Mesenchymal stem cell (in vitro differentiated cells and primary cell): ENCODE results near the gene EIF4B.

Experiments used
- DNase-seq: peaks from one replicate; pipeline ENCODE4 v3.0.0-alpha.2; 2013
- H2AFZ ChIP-seq: one replicate; pipeline ENCODE4 v1.6.1; 2013; ENCODE audit warnings: low read depth, mild to moderate bottlenecking, control low read depth, inconsistent platforms, low read length, moderate library complexity
- H2AK5ac ChIP-seq: 2 replicates; pipeline ENCODE4 v1.6.1; 2013; ENCODE audit warnings: low read length, moderate library complexity, mild to moderate bottlenecking, inconsistent platforms; ENCODE audit not compliant: severe bottlenecking
- H2BK120ac ChIP-seq: one replicate; pipeline ENCODE4 v1.6.1; 2013; ENCODE audit warnings: low read depth, mild to moderate bottlenecking, inconsistent platforms, low read length, moderate library complexity
- H2BK12ac ChIP-seq, 2 experiments: one replicate each; pipeline ENCODE4 v1.6.1; 2013; ENCODE audit warnings: inconsistent platforms in 2 of 2, low read length in 2 of 2, mild to moderate bottlenecking in 2 of 2, moderate library complexity in 2 of 2, control low read depth in 1 of 2
- H2BK15ac ChIP-seq: one replicate; pipeline ENCODE4 v1.6.1; 2013; ENCODE audit warnings: mild to moderate bottlenecking, low read depth, inconsistent platforms; ENCODE audit not compliant: poor library complexity, severe bottlenecking
- H2BK5ac ChIP-seq: 2 replicates; pipeline ENCODE4 v1.6.1; 2013; ENCODE audit warnings: low read depth, mild to moderate bottlenecking, low read length, control low read depth, inconsistent platforms; ENCODE audit not compliant: poor library complexity, severe bottlenecking
- H3K14ac ChIP-seq, 2 experiments: one replicate each; pipeline ENCODE4 v1.6.1; 2013; ENCODE audit warnings: inconsistent platforms in 2 of 2, low read length in 2 of 2, control low read depth in 1 of 2, mild to moderate bottlenecking in 1 of 2, moderate library complexity in 1 of 2
- H3K18ac ChIP-seq, 2 experiments: one replicate each; pipeline ENCODE4 v1.6.1; 2013; ENCODE audit warnings: inconsistent platforms in 2 of 2, low read length in 2 of 2, control low read depth in 1 of 2, low read depth in 1 of 2, mild to moderate bottlenecking in 1 of 2
- H3K23ac ChIP-seq, 2 experiments: one replicate each; pipeline ENCODE4 v1.6.1; 2013; ENCODE audit warnings: inconsistent platforms in 2 of 2, low read length in 2 of 2, mild to moderate bottlenecking in 2 of 2, moderate library complexity in 2 of 2, control low read depth in 1 of 2
- H3K27ac ChIP-seq: 2 replicates; pipeline ENCODE4 v1.5.1; 2013; ENCODE audit warnings: mild to moderate bottlenecking, moderate library complexity, low read length, control low read depth, inconsistent platforms; ENCODE audit not compliant: poor library complexity, severe bottlenecking
- H3K27me3 ChIP-seq, 2 experiments: 2 replicates each; pipeline versions ENCODE4 v1.6.1 to v1.7.0; 2013; ENCODE audit warnings: low read length in 2 of 2, mild to moderate bottlenecking in 2 of 2, moderate library complexity in 2 of 2, control low read depth in 1 of 2, inconsistent platforms in 1 of 2; ENCODE audit not compliant: control insufficient read depth in 1 of 2, insufficient read depth in 1 of 2
- H3K36me3 ChIP-seq, 2 experiments: 2 replicates each; pipeline versions ENCODE4 v1.6.1 to v1.7.0; 2013; ENCODE audit warnings: low read length in 2 of 2, control low read depth in 1 of 2, inconsistent platforms in 1 of 2, low read depth in 1 of 2, mild to moderate bottlenecking in 1 of 2; ENCODE audit not compliant: insufficient read depth in 2 of 2, control insufficient read depth in 1 of 2
- H3K4ac ChIP-seq, 2 experiments: one replicate each; pipeline ENCODE4 v1.6.1; 2013; ENCODE audit warnings: inconsistent platforms in 2 of 2, low read length in 2 of 2, mild to moderate bottlenecking in 2 of 2, moderate library complexity in 2 of 2, control low read depth in 1 of 2, low read depth in 1 of 2
- H3K4me1 ChIP-seq: 2 replicates; pipeline ENCODE4 v1.6.1; 2013; ENCODE audit warnings: low read depth, low read length, control low read depth; ENCODE audit not compliant: control insufficient read depth, insufficient read depth
- H3K4me2 ChIP-seq: 2 replicates; pipeline ENCODE4 v1.6.1; 2013; ENCODE audit warnings: low read length, mild to moderate bottlenecking, inconsistent platforms; ENCODE audit not compliant: poor library complexity, severe bottlenecking
- H3K4me3 ChIP-seq, 2 experiments: 2 replicates each; pipeline versions ENCODE4 v1.5.1 to v1.7.0; 2013; ENCODE audit warnings: low read length in 2 of 2, mild to moderate bottlenecking in 2 of 2, control low read depth in 1 of 2, low read depth in 1 of 2; ENCODE audit not compliant: insufficient read depth in 1 of 2
- H3K79me1 ChIP-seq: replicated peaks from 2 replicates; pipeline ENCODE4 v1.6.1; 2013; ENCODE audit warnings: mild to moderate bottlenecking, control low read depth, low read length, inconsistent platforms; ENCODE audit not compliant: poor library complexity, severe bottlenecking
- H3K9ac ChIP-seq: 2 replicates; pipeline ENCODE4 v1.7.0; 2013; ENCODE audit warnings: mild to moderate bottlenecking, low read length, moderate library complexity
- H3K9me3 ChIP-seq: 2 replicates; pipeline ENCODE4 v1.7.0; 2013; ENCODE audit warnings: mild to moderate bottlenecking, low read length; ENCODE audit not compliant: control insufficient read depth
- H4K8ac ChIP-seq: one replicate; pipeline ENCODE4 v1.6.1; 2013; ENCODE audit warnings: inconsistent platforms, mild to moderate bottlenecking, low read length, moderate library complexity
- H4K91ac ChIP-seq: one replicate; pipeline ENCODE4 v1.6.1; 2013; ENCODE audit warnings: mild to moderate bottlenecking, low read length, inconsistent platforms
- WGBS: methylation state at CpG from one replicate; pipeline ENCODE4 v1.1.7; 2013; ENCODE audit warnings: mixed read lengths; 5-methylcytosine and 5-hydroxymethylcytosine counted together

The EIF4B gene

DNA sequence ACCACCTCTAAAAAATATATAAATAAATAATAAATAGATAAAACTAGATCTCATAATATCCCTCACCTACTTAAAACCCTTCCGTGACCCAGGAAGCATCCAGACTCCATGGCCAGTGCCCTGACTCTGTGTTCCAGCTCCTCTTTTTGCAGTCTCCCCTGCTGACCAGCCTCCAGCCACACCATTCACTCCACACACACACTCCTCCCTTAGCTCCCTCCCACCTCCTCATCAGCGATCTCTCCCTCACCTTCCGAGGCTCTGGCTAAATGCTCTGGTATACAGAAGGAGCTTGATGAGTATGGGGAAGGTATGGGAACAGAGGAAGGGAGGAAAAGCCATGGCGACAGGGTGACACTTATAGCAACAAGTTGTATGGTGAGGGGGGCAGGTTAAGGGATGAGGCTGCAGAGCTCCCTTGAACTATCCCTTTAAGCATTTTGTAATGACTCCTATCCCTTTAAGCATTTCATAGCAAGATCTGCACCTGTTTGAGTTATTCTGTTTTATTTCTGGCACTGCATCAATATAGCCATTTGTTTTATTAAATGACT is 26.1 kb upstream of the EIF4B start:
- H2BK120ac ChIP-seq, result no peak overlapping the region
- WGBS, result 27% methylated on average over 4 of the region's 4 CpGs

DNA sequence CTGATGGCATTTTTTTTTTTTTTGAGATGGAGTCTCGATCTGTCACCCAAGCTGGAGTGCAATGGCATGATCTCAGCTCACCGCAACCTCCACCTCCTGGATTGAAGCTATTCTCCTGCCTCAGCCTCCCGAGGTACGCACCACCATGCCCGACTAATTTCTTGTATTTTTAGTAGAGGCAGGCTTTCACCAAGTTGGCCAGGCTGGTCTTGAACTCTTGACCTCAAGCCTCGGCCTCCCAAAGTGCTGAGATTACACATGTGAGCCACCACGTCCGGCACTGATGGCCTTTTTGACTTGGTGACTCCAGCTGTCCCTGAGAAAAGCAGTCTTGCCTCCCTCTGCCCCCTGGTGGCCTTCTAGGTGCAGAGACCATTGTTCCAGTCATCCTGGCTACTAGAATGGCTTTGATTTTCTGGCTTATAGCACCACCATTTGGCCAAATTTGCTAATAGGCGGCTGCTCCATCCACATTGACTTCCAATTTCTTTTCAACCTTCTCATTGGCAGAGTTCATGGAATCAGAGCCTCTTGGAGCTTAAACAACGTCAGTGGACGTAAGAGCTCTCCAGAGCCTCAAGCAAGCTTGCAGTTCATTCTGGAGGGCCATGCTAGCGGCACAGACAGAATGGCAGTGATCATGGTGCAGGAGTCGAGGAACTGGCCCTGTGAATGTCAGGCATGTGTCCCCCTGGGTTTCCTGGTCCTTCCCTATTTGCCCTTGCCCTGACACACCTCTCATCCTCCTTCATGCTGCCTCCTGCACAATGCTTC is 25.4 kb upstream of the EIF4B start:
- Histone ChIP-seq H2BK12ac (no peak overlapping the region), H3K4me2 (no peak overlapping the region), H3K79me1 (no peaks in the 10 kb centered on the region), H3K14ac (no peak overlapping the region), H2AFZ (peak overlapping the region; percentile 30), H3K27ac (no peak overlapping the region), H3K18ac (no peak overlapping the region), H3K9ac (no peak overlapping the region), H4K91ac (no peak overlapping the region), H2BK15ac (no peak overlapping the region), H3K36me3 (no peaks in the 10 kb centered on the region), H2BK120ac (no peak overlapping the region), H3K23ac (no peak overlapping the region), H3K4me3 (no peak overlapping the region), H2AK5ac (no peak overlapping the region), H3K27me3 (peaks cover under 1 to 27% of the 10 kb centered on the region in 2 experiments), H2BK5ac (no peak overlapping the region), H3K9me3 (no peaks in the 10 kb centered on the region), H4K8ac (no peak overlapping the region), H3K4me1 (peaks cover 8% of the 10 kb centered on the region), H3K4ac (no peak overlapping the region)
- peak; percentile 93 for DNase-seq
- WGBS, result 38% methylated on average over 13 of the region's 13 CpGs

More for the DNA sequence above, 26.1 kb upstream of the EIF4B start:
- Histone ChIP-seq H3K36me3 (no peaks in the 10 kb centered on the region), H3K4me3 (no peak overlapping the region), H4K8ac (peak overlapping the region; percentile 12), H2BK15ac (peak overlapping the region; percentile 15), H2BK5ac (no peak overlapping the region), H3K23ac (no peak overlapping the region), H3K4me1 (peaks cover 14% of the 10 kb centered on the region), H3K79me1 (no peaks in the 10 kb centered on the region), H3K27me3 (peaks cover 0 to 28% of the 10 kb centered on the region in 2 experiments), H2BK12ac (peak overlapping the region; percentile 29 to 95), H3K27ac (no peak overlapping the region), H3K4me2 (no peak overlapping the region), H3K14ac (no peak overlapping the region), H3K4ac (peak overlapping the region in 1 of 2 experiments; percentile 7), H3K9me3 (no peaks in the 10 kb centered on the region), H3K18ac (peak overlapping the region in 1 of 2 experiments; percentile 22), H3K9ac (no peak overlapping the region), H4K91ac (peak overlapping the region; percentile 36), H2AK5ac (no peak overlapping the region), H2AFZ (no peak overlapping the region)
- DNase-seq, result no peak

DNA sequence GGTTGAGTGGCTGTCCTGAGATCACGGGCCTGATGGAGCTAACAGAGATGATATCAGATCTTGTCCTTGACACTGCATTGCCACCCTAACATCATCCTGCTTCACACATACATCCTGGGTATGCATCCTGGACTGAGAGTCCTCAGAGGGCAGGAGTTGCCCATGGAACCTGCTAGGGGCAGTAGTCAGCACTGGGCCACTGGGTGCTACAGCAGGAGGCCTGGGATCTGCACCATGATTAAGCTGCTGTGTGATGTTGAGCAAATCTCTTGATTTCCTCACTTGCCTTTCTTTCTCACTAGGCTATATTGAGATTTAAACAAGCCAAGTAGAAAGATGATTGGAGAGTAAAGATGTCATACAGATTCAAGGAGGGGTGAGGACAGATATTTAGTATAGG is 22.1 kb upstream of the EIF4B start:
- H4K8ac ChIP-seq, result no peak overlapping the region
- peaks cover 4 to 10% of the 10 kb centered on the region in 2 experiments for H3K27me3 ChIP-seq
- H3K9ac ChIP-seq, result no peak overlapping the region
- no peaks in the 10 kb centered on the region for H3K79me1 ChIP-seq
- H2BK15ac ChIP-seq, result no peak overlapping the region
- H2BK5ac ChIP-seq, result no peak overlapping the region
- peaks cover 4% of the 10 kb centered on the region for H3K4me1 ChIP-seq
- no peak overlapping the region for H2BK120ac ChIP-seq
- H3K4me2 ChIP-seq, result no peak overlapping the region
- 100% methylated on average over 1 of the region's 1 CpG for WGBS
- H3K14ac ChIP-seq, result peak overlapping the region in 1 of 2 experiments; percentile 71
- no peak overlapping the region for H3K23ac ChIP-seq
- H3K4ac ChIP-seq, result no peak overlapping the region
- no peak overlapping the region for H2AK5ac ChIP-seq
- no peaks in the 10 kb centered on the region for H3K9me3 ChIP-seq
- H3K27ac ChIP-seq, result no peak overlapping the region
- H2AFZ ChIP-seq, result peak overlapping the region; percentile 51
- H3K36me3 ChIP-seq, result no peaks in the 10 kb centered on the region
- DNase-seq, result no peak
- H4K91ac ChIP-seq, result no peak overlapping the region
- no peak overlapping the region for H3K4me3 ChIP-seq
- H2BK12ac ChIP-seq, result no peak overlapping the region
- no peak overlapping the region for H3K18ac ChIP-seq

DNA sequence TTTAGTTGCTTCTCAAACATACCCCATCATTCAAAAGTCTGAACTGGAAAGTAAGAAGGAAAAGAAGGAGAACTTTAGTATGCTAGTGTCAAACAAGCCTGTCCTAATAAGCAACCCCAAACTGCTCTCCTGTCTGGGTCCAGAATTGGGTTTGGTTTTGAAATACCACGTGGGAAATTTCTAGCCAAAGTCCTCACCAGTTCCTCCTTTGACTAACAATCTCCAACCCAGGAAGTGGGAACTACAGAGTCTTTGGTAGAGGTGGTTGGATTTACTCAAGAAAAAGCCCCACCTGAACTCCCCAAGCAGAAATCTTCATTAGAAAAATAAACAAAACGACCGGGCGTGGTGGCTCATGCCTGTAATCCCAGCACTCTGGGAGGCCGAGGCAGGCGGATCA is 17.4 kb upstream of the EIF4B start:
- Histone ChIP-seq H3K23ac (no peak overlapping the region), H2BK12ac (no peak overlapping the region), H3K36me3 (no peaks in the 10 kb centered on the region), H2BK5ac (no peak overlapping the region), H4K91ac (no peak overlapping the region), H3K9me3 (no peaks in the 10 kb centered on the region), H3K27ac (no peak overlapping the region), H4K8ac (no peak overlapping the region), H3K9ac (no peak overlapping the region), H3K79me1 (no peaks in the 10 kb centered on the region), H3K18ac (no peak overlapping the region), H2AK5ac (no peak overlapping the region), H3K4me1 (peaks cover 5% of the 10 kb centered on the region), H3K4me2 (no peak overlapping the region), H3K27me3 (peaks cover 3 to 4% of the 10 kb centered on the region in 2 experiments), H3K14ac (no peak overlapping the region), H2BK120ac (no peak overlapping the region), H3K4me3 (no peak overlapping the region), H2BK15ac (no peak overlapping the region), H3K4ac (no peak overlapping the region), H2AFZ (no peak overlapping the region)
- 95% methylated on average over 6 of the region's 6 CpGs for WGBS
- DNase-seq, result no peak
